HG03108 (cell line): ENCODE data around the gene TCAP.
"Not testable (repeated sequence)": the region's sequence is repeated elsewhere in the genome, so short reads cannot be mapped to it uniquely, and the experiment has no call there.

Experiments
- ATAC-seq: cut with Tn5 transposase; IDR thresholded peaks from one replicate; pipeline ENCODE4 v1.9.1; 2021; ENCODE audit warnings: moderate library complexity; ENCODE audit not compliant: unreplicated experiment

The TCAP gene

GRCh38 chr17:39678340-39679116 is 13.4 kb downstream of the TCAP start:
- ATAC-seq = no peak

- no peak for ATAC-seq
Measured at GRCh38 chr17:39679521-39680192, 14.5 kb downstream of the TCAP start.

DNA sequence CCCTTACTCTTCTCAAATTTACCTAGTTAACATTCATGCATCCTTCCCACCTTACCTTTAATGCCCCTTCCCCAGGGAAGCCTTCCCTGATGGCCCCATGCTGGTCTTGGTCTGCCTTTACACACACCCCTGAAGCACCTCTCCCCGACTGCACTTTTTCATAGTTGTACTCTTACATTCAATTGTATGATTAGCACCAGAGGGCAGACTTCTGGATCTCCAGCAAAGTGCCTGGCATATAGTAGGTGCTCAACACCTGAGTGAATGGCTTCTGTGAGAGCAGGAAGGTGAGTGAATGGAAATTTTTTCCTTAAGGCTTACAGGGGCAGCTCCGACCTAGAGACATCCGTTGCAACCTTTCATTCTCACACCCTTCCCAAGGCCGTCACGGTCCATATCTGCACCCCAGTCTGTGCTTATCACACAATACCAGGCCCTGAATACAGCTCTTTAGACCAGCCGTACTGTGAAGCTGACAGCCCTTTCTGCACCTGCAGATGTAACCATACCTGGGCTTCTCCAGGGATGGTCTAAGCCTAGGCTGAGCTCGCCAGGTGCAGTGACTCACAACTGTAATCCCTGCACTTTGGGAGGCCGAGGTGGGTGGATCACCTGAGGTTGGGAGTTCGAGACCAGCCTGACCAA is 18.3 kb downstream of the TCAP start:
- ATAC-seq = no peak

DNA sequence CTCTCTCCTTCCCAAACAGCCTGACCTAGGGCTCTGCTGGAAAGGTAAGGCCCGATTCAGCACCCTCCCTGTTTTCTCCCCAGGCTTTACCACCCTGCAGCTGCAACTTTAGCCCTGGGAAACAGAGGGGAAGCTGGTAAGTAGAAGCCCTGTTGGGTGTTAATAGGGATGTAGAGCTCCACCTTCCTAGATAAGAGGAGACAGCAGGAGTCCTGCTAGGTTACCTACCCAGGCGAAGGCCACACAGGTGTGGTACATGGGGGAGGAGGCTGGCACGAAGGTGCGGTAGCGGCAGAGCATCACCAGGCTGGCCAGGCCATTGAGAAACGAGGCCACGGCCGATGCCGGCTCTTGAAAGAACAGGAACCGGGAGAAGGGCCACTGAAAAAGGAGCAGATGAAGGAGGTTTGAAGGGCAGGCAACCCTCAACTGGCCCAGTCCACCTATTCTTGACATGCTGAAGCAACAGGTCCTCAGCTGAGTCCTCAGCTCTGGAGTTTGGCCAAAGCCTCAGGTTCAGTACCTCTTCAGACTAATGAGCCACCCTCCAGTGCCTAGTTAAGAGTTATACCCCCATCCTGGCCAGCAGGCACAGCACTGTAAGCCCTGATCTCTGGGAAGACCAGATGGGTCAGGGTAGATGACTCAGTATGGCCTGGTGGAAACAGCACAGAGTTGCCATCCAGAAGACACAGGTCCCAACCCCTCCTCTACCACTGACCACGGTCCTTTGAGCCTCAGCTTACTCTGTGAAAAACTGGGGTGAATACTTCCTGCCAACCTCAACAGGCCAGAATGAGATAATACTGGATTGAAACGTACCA is 19.4 kb downstream of the TCAP start:
- ATAC-seq = no peak

GRCh38 chr17:39687101-39687545 is 22.0 kb downstream of the TCAP start:
- no peak for ATAC-seq

DNA sequence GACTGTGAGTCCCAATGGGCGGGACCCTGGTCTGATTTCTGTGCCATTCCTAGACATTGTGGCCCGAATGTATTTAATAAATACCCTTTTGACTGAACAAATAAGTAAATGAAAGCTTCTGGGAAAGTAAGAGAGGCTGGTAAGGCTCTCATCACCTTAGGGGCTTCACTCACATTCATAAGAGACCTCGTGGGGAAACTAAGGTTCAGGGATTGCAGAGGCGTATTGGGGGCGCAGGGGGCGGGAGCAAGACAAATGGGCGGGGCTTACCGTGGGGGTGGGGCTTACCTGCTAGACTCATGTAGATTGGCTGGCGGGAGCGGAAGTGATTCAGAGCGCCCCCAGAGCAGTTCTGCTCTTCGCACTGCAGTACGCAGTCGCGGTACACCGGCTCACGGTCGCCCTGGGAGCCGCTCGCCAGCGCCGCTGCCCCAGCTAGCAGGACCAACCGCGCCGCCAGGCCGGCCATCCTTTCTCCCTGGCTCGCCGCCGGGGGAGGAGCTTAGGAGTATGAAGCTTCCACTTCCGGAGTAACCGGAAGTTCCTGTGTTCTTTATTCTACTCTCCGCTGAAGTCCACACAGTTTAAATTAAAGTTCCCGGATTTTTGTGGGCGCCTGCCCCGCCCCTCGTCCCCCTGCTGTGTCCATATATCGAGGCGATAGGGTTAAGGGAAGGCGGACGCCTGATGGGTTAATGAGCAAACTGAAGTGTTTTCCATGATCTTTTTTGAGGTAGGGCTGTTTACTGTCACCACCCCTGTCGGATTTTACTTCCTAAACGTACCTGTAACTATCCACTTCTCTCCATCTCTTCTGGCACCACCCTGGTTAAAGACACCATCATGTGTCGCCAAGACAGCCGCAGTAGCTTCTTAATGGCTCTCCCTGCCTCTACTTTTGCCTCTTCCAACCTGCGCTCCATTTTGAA is 22.7 kb downstream of the TCAP start, which contains the start of gene PGAP3:
TSS of gene PGAP3 (minus strand) at position 512 of the 929 bp plus-strand sequence. CDS start at position 469, 43 bp downstream.
- peak; percentile 87 for ATAC-seq

DNA sequence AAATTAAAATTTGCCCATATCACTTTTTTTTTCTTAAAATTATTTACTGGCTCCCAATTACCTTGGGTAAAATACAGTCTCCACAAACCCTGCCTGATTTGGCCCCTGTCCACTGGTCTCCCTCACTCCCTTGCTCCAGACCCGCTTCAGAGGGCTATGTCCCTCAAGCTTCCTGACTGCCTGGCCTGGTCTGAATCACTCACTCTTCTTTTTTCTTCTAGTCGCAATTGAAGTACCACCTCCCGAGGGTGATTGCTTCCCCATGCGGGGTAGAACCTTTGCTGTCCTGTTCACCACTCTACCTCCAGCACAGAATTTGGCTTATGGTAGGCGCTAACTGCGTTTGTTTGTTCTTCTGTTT is 23.3 kb downstream of the TCAP start:
- ATAC-seq = no peak

GRCh38 chr17:39688945-39689344 is 23.8 kb downstream of the TCAP start:
- ATAC-seq = no peak

GRCh38 chr17:39694593-39694992 is 29.4 kb downstream of the TCAP start:
- ATAC-seq = no peak

- no peak for ATAC-seq
Measured at GRCh38 chr17:39695089-39695474, 29.9 kb downstream of the TCAP start.

DNA sequence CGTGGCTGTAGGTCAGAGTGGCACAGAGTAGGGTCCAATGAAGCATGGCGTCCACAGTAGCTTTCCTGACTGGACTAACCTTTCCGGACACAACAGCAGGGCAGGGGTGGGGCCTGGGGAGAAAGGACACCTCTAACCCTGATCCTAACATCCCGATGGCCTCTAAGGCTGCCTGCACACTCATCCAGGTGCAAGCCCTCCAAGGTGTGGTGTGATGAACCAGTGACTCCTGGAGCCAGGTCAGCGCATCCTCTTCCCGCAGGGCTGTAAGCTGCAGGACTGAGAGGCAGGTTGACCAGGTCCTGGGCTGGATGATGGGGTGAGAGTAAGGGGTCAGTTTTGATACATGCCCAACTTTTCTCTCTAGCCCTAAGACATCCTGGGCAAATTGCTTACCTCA is 31.6 kb downstream of the TCAP start:
- no peak for ATAC-seq

GRCh38 chr17:39697961-39698360 is 32.8 kb downstream of the TCAP start:
- no peak for ATAC-seq

DNA sequence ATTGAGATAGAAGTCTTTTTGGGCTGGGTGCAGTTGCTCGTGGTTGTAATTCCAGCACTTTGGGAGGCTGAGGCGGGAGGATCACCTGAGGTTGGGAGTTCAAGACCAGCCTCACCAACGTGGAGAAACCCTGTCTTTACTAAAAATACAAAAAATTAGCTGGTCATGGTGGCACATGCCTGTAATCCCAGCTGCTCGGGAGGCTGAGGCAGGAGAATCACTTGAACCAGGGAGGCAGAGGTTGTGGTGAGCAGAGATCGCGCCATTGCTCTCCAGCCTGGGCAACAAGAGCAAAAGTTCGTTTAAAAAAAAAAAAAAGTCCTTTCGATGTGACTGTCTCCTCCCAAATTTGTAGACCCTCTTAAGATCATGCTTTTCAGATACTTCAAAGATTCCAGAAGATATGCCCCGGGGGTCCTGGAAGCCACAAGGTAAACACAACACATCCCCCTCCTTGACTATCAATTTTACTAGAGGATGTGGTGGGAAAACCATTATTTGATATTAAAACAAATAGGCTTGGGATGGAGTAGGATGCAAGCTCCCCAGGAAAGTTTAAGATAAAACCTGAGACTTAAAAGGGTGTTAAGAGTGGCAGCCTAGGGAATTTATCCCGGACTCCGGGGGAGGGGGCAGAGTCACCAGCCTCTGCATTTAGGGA is 34.1 kb downstream of the TCAP start:
- not testable (repeated sequence) for ATAC-seq

- ATAC-seq = no peak
Measured at GRCh38 chr17:39699818-39700147, 34.6 kb downstream of the TCAP start, which contains the start of gene ERBB2. Gene ERBB2 (plus strand): TSS chr17:39700064. CDS start chr17:39700239, 175 bp downstream.

DNA sequence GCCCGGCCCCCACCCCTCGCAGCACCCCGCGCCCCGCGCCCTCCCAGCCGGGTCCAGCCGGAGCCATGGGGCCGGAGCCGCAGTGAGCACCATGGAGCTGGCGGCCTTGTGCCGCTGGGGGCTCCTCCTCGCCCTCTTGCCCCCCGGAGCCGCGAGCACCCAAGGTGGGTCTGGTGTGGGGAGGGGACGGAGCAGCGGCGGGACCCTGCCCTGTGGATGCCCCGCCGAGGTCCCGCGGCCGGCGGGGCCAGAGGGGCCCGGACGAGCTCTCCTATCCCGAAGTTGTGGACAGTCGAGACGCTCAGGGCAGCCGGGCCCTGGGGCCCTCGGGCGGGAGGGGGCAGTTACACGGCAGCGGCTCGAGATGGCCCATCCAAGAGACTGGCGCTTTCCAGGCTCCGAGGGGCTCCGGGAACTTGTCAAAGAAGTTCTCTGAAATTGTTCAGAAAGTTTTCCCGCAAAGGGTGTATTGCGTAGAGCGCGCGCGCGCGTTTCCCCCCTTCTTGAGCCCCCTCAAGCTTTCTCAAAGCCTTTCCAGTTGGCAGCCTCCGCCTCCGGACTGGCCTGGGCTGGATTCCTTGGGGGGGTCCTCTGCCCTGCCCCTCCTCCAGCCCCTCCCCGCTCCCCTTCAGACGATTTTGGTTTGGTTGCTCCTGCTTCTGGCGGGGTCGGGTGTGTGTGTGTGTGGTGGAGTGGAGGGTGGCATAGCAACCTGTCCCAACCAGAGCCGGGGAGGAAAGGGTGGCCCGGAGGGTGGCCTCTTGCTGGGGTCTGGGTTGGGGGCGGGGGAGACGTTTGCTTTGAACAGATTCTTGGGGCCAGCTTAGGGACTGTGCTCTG is 35.2 kb downstream of the TCAP start:
- ATAC-seq = no peak

DNA sequence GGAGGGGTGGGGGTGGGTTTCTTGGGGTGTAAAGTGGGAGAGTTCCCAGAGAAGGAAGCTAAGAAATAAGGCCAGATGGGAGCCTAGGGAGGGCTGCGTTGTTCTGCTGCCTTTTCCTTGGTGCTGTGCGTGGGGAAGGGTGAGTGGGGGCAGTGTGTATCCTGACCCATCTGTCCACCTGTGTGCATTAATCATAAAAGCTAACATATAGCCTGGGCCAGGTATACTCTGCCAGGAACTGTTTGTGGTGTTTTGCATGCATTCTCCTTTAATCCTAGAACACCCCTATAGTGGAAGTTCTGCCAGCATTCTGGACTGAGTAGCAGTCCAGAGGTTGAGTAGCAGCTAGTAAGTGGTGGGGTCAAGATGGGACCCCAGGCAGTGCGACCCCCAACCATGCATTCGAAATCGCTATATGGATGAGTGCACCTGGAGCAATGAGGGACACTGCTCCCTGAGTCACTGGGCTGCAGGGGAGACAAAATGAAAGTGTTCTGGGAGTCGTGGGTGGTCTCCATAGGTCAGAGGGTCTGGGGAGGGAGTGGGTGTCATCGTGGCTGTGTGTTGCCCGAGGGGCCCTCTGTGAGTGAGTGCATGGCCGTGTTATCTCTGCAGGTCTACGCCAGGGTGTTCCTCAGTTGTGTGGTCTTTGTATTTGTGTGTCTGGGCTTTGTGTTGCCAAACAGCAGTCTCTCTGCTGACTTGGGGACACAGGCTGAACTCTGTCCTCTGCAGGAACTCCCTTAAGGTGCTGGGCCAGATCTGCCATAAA is 36.0 kb downstream of the TCAP start:
- no peak for ATAC-seq

GRCh38 chr17:39701784-39702422 is 36.8 kb downstream of the TCAP start:
- ATAC-seq = no peak
